Fibroblast of peridontal ligament (primary cell): Measurements from ENCODE around the gene DHODH.

Source experiments
- DNase-seq: peaks from one replicate; pipeline ENCODE4 v3.0.0-alpha.2; 2010; ENCODE audit errors: extremely low read depth

Gene DHODH

GRCh38 chr16:72013888-72014581 is 5.5 kb downstream of the DHODH start:
- no peak for DNase-seq

- no peak for DNase-seq
Observed at GRCh38 chr16:72014675-72015074, 6.1 kb downstream of the DHODH start.

GRCh38 chr16:72015124-72015523 is 6.6 kb downstream of the DHODH start:
- no peak for DNase-seq

DNA sequence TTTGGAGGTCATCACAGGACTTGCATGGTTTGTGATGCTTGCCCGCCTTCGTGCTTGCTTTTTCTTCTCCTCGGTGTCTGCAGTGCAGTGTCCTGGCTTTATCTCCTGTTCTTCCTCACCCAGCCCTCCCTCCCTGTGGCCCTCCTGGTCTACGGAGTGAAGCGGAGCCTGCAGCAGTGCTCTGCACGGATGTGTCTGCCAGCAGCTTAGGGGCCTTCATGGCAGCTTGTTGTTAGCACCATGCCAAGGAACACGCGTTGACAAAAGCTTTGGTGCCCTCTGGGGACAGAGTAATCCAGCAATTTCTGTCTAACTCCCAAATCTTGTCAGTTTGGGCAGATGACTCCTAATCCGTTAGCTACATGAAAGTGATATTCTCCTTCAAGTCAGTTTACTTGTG is 9.9 kb downstream of the DHODH start:
- DNase-seq, result no peak

DNA sequence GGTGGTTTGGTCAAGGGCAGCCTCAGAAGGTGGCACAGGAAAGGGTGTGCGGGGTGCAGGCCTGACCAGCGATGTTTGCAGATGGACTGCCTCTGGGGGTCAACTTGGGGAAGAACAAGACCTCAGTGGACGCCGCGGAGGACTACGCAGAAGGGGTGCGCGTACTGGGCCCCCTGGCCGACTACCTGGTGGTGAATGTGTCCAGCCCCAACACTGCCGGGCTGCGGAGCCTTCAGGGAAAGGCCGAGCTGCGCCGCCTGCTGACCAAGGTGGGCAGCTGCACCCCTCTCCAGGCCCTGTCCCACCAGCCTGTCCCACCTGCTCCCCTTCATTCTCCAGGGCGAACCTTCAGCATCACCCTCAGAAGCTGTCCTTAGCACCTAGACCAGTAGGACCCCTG is 12.5 kb downstream of the DHODH start:
- no peak for DNase-seq

DNA sequence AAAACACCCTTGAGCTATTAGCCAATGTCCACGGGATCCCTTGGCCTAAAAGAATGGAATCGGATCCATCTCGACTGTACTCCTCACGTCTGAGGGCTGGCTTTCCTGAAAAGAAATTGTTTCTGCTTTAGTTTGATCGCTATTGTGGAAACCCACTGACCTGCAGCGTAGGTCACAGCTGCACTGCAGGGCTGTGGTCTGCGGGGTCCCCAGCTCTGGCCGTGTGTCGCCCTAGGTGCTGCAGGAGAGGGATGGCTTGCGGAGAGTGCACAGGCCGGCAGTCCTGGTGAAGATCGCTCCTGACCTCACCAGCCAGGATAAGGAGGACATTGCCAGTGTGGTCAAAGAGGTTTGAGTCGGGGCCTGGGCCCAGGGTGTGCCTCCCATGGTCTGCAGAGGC is 13.6 kb downstream of the DHODH start:
- DNase-seq, result no peak

- DNase-seq, result no peak
Observed at GRCh38 chr16:72023962-72024361, 15.4 kb downstream of the DHODH start.

- no peak for DNase-seq
Observed at GRCh38 chr16:72024862-72025382, 16.4 kb downstream of the DHODH start.

DNA sequence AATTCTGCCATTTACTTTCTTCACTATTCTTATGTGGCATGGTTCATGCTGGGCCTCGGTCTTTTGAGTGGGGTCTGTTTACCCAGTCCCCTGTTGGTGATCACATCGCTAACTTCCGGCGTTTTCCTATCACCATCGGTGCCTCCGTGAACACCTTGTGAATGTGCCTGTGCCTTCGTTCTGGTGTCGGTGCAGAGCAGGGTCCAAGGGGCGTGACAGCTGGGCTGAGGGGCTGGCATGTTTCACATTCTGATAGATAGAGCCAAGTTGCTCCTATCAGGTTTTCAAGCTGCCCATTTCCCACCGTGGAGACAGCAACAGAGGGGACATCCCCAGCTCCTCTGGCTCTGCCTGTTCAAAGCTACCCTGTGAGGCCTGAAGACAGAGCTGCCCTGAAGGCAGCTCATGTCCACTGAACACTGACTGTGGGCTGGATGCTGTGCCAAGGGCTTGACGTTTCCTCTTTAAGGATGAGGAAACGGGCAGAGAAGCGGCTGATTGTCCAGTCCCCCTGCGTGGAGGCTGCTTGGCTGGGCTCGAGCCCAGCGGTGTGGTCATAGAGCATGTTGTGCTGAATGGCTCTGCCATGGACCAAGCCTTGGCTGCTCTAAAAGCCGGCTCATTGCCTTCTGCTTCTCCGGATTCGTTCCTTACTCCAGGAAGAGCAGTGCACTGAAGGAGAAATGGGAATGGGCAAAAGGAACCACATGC is 17.0 kb downstream of the DHODH start:
- no peak for DNase-seq

GRCh38 chr16:72027669-72028378 is 19.3 kb downstream of the DHODH start:
- DNase-seq, result no peak

GRCh38 chr16:72029567-72030271 is 21.2 kb downstream of the DHODH start:
- DNase-seq, result no peak

GRCh38 chr16:72033437-72033836 is 24.9 kb downstream of the DHODH start:
- DNase-seq, result no peak

- DNase-seq, result no peak
Observed at GRCh38 chr16:72036098-72036497, 27.6 kb downstream of the DHODH start.

DNA sequence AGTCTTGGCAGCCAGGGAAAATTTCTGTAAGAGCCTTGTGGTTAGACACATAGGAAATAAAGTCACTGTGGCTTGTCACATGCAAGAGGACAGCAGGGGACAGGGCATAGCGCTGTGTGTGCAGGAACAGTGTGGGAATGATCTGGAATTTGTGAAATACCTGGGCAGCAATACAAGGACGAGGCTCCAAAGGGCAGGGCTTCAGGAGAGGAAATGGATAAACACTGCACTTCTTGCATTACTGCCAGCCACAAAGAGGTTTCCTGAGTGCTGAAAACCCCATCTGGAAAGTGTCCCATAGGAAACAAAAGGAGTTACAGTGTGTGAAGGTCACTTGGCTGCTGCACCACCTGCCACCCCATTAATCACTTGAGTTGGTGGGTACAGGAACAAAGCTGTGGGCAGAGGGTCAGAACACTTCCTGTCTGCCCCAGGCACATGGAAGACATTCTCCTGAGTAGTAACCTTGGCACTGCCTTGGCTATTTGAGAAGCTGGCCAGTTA is 33.7 kb downstream of the DHODH start:
- no peak for DNase-seq

DNA sequence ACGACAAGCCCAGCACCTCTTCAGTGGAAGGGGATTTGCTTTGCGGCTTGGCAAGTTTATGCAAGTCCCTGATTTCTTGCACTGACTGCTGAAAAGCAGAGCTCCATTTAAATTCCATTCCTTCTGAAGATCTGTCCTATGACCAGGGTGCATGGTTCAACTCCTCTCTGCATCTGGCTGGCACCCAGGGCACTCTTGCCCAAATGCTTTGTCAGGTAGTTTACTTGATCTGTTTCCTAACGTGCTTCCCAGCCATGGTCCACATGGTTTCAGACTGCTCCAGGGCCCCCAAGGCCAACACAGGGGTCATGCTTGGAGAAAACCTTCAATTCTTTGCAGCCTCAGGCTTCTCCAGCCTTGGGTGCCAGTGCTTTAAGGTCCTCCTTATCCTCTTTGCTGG is 34.5 kb downstream of the DHODH start:
- DNase-seq, result no peak

DNA sequence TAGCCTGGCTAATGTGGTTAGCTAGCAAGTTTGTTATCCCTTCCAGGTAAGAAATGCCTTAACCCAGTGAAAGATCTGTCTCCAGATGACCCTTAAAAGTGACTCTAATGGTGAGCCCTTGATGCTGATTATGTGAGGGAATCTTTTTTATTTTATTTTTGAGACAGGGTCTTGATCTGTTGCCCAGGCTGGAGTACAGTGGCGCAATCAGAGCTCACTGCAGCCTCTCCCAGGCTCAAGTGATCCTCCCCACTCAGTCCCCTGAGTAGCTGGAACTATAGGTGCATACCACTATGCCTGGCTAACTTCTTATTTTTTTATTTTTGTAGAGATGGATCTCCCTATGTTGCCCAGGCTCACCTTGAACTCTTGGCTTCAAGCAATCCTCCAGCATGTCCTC is 35.0 kb downstream of the DHODH start:
- no peak for DNase-seq

DNA sequence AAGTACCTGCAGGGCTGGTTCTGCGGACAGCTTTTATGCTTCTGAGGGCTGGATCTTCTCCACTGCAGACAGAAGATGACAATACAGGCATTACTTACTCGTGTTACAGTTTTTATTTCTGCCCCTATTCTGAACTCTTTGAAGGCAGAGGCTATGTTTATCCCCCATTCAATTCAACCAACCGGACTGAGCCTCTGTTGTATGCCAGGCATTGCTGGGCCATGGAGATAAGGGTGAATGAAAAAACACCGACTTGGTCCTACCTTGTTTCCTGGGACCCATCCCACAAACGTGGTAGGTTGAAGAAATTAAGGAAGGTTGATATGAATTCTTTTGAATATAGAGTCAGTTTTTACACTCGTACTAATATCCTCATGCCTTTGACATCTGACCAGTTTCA is 35.8 kb downstream of the DHODH start:
- no peak for DNase-seq

DNA sequence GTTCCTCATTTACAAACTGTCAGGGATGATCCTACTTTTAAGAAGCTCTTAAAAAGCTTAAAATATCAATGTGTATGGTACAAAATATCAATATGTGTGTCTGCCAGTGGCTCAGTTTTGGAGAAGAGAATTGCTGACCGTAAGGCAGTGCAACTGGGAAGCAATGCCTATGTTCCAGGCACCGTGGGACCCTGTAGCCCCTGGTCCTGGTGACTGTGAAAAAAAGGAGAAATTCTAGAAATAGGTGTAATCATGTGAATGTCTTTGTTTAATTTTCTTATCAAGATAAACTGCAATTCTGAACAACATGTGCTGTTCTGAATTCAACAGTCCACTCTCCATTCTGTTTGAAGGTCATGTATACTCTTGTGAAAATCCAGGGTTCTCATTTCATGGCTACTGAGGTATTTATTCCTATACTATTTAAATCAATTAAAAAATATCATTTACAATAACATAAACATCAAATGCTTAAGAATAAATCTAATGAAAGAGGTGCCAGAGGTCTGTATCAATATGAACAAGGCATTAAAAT is 36.3 kb downstream of the DHODH start:
- DNase-seq, result no peak

DNA sequence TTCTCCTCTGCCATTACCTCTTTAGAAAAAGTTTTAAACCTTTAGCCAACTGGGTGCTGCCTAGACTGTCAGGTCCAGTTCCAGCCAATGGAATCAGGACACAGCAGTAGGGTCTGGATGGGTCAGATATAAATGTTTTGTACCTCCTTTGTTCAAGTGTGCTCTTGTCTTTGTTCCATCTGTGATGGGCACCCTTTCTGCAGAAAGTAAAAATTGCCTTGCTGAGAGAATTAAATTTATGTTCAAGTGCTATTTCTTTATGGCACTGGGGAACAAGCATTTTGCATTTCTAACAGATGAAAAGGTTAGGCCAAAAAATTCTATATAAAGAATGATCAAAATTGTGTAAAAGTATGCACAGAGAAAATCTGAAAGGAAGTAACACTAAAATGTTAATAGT is 40.6 kb downstream of the DHODH start:
- DNase-seq, result no peak

- DNase-seq, result peak; percentile 59
Observed at GRCh38 chr16:72050769-72051464, 42.4 kb downstream of the DHODH start.

DNA sequence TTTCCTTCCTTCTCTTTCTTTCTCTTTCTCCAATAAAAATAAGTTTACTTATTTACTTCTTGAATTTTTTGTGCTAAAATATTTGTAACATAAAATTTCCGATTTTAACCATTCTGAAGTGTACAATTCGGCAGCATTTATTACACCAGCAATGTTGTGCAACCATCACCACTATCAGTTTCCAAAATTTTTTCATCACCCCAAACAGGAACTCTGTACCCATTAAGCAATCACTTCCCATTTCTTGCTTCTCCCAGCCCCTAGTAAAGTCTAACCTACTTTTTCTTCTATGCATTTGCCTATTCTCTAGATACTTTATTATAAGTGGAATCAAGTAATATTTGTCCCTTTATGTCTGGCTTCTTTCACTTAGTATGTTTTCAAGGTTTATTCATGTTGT is 43.3 kb downstream of the DHODH start:
- no peak for DNase-seq
